IPS DF 19.7 (cell line): Measurements from ENCODE around the gene CDC14A.

Experiments
- DNase-seq: peaks from one replicate; pipeline ENCODE4 v3.0.0-alpha.2; 2013; ENCODE audit warnings: low read depth, low spot score

CDC14A gene

GRCh38 chr1:100532645-100533044, 180.3 kb downstream of the CDC14A start:
- no peak for DNase-seq

GRCh38 chr1:100535264-100535663, 183.0 kb downstream of the CDC14A start:
- DNase-seq, result no peak

GRCh38 chr1:100536031-100536430, 183.7 kb downstream of the CDC14A start:
- DNase-seq, result no peak

- no peak for DNase-seq
Measured at GRCh38 chr1:100538913-100539835, 186.9 kb downstream of the CDC14A start.

GRCh38 chr1:100539836-100540536, 187.7 kb downstream of the CDC14A start:
- DNase-seq, result no peak

GRCh38 chr1:100542285-100542684, 190.0 kb downstream of the CDC14A start:
- no peak for DNase-seq

GRCh38 chr1:100543640-100544039, 191.3 kb downstream of the CDC14A start:
- no peak for DNase-seq

- DNase-seq, result no peak
Measured at GRCh38 chr1:100544791-100545190, 192.5 kb downstream of the CDC14A start.

- no peak for DNase-seq
Measured at GRCh38 chr1:100545855-100546254, 193.5 kb downstream of the CDC14A start.

GRCh38 chr1:100552031-100552430, 199.7 kb downstream of the CDC14A start:
- DNase-seq, result no peak

GRCh38 chr1:100552922-100553321, 200.6 kb downstream of the CDC14A start:
- no peak for DNase-seq

- no peak for DNase-seq
Measured at GRCh38 chr1:100556181-100556580, 203.9 kb downstream of the CDC14A start.

- no peak for DNase-seq
Measured at GRCh38 chr1:100556925-100557605, 204.8 kb downstream of the CDC14A start.

GRCh38 chr1:100557606-100557953, 205.3 kb downstream of the CDC14A start:
- no peak for DNase-seq

- DNase-seq, result no peak
Measured at GRCh38 chr1:100565533-100565932, 213.2 kb downstream of the CDC14A start.

GRCh38 chr1:100565937-100566699, 213.8 kb downstream of the CDC14A start:
- no peak for DNase-seq

- no peak for DNase-seq
Measured at GRCh38 chr1:100567062-100567461, 214.8 kb downstream of the CDC14A start.
